Measurements from ENCODE around the gene LINGO4. TPM values are rescaled to one million over a fixed set of nuclear protein-coding genes. Genes with fewer than 3 reads are reported as not detected.

LINGO4 gene
- total RNA-seq, 3 donors from 2014 or later: 0.23 to 0.54 (median 0.24) TPM

- Histone ChIP-seq H3K36me3 (ENCODE audit: low read depth) (no peaks in the 10 kb centered on the region), H3K4me1 (ENCODE audit: low read depth) (no peaks in the 10 kb centered on the region), H3K9me3 (no peaks in the 10 kb centered on the region), H3K4me3 (no peak overlapping the region)
- ATAC-seq: no peak
- no peak for DNase-seq
- TF ChIP-seq, protein P1, sequence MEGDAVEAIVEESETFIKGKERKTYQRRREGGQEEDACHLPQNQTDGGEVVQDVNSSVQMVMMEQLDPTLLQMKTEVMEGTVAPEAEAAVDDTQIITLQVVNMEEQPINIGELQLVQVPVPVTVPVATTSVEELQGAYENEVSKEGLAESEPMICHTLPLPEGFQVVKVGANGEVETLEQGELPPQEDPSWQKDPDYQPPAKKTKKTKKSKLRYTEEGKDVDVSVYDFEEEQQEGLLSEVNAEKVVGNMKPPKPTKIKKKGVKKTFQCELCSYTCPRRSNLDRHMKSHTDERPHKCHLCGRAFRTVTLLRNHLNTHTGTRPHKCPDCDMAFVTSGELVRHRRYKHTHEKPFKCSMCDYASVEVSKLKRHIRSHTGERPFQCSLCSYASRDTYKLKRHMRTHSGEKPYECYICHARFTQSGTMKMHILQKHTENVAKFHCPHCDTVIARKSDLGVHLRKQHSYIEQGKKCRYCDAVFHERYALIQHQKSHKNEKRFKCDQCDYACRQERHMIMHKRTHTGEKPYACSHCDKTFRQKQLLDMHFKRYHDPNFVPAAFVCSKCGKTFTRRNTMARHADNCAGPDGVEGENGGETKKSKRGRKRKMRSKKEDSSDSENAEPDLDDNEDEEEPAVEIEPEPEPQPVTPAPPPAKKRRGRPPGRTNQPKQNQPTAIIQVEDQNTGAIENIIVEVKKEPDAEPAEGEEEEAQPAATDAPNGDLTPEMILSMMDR (IDR thresholded peaks at IDR 0.05): no peak
- intact Hi-C loops (cut with DNase I, micrococcal nuclease): no loop called here
Measured at GRCh38 chr1:151807131-151807530, 1.9 kb upstream of the LINGO4 start.

DNA sequence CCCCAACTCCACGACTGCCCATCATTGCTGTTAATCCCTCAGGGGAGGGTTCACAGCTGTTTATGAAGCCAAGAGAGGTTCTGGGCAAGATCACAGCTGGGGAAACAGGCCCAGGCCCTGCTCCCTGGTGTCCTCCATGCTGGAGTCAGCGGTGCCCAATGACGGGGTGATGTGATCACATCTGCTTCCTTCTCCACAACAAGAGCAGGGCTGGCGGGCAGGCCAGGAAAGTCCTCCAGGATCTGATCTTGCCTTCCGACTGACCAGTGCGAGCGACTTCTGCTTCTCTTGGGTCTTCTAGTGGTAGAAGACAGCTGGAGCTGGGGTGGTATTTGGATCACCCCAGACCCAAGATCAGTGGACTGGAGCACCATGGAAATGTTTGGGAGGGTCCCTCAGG lies 951 bp upstream of the LINGO4 start:
- intact Hi-C loops (cut with DNase I, micrococcal nuclease): no loop called here
- no peaks in the 10 kb centered on the region for H3K36me3 ChIP-seq (ENCODE audit: low read depth)
- ATAC-seq: no peak
- no peaks in the 10 kb centered on the region for H3K9me3 ChIP-seq
- no peak for DNase-seq
- TF ChIP-seq, protein P1 (IDR thresholded peaks at IDR 0.05): no peak
- H3K4me3 ChIP-seq: no peak overlapping the region
- no peaks in the 10 kb centered on the region for H3K4me1 ChIP-seq (ENCODE audit: low read depth)

DNA sequence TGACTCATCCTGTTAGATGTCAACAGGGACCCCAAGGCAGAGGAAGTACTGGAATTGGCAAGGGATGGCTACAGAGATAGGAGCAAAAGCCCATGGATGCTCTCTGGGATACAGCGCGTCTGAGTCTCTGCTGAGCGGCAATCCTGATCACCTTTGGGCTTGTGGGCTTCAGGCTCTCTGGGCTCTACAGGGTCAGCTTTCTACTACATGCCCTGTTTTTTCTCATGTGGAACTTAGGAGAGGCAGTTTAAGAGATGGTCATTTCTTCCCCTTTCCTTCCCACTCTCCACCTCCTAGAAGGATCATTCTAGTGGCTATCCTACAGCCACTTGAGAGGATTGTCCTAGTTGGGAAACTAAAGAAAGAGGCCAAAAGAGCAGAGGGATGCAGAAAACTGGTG lies 1.3 kb downstream of the LINGO4 start:
- ATAC-seq (no peak), DNase-seq (no peak)
- Histone ChIP-seq H3K4me1 (ENCODE audit: low read depth) (no peaks in the 10 kb centered on the region), H3K4me3 (no peak overlapping the region), H3K9me3 (no peaks in the 10 kb centered on the region), H3K36me3 (ENCODE audit: low read depth) (no peaks in the 10 kb centered on the region)
- intact Hi-C loops (cut with DNase I, micrococcal nuclease): no loop called here
- TF ChIP-seq, protein P1 (IDR thresholded peaks at IDR 0.05): no peak

- TF ChIP-seq, protein P1 (IDR thresholded peaks at IDR 0.05): no peak
- DNase-seq: no peak
- H3K9me3 ChIP-seq: no peaks in the 10 kb centered on the region
- H3K4me3 ChIP-seq: no peak overlapping the region
- intact Hi-C loops (cut with DNase I, micrococcal nuclease): no loop called here
- no peaks in the 10 kb centered on the region for H3K36me3 ChIP-seq (ENCODE audit: low read depth)
- ATAC-seq: no peak
- H3K4me1 ChIP-seq (ENCODE audit: low read depth): no peaks in the 10 kb centered on the region
Measured at GRCh38 chr1:151803164-151803563, 2.1 kb downstream of the LINGO4 start.

DNA sequence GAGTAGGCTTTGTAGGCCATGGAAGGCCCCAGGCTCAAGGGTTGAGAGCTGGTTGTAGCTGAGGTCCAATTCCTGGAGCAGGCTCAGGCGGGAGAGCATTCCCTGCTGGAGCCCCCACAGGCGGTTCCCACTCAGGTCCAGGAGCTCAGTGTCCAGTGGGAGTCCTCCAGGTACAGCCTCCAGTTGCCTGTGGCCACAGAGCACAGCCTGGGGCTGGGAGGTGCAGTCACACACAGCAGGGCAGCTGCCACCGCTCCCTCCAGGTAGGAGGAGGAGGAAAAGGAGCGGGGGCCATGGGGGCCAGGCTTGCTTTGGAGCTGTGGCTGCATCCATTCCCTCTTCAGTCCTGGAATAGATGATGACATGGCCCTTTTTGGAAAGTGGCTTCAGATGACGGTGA lies 2.8 kb downstream of the LINGO4 start:
- H3K36me3 ChIP-seq (ENCODE audit: low read depth): no peaks in the 10 kb centered on the region
- TF ChIP-seq, protein P1 (IDR thresholded peaks at IDR 0.05): no peak
- intact Hi-C loops (cut with DNase I, micrococcal nuclease): no loop called here
- no peaks in the 10 kb centered on the region for H3K9me3 ChIP-seq
- ATAC-seq (no peak), DNase-seq (no peak)
- no peak overlapping the region for H3K4me3 ChIP-seq
- H3K4me1 ChIP-seq (ENCODE audit: low read depth): no peaks in the 10 kb centered on the region

GRCh38 chr1:151801846-151802245 lies 3.4 kb downstream of the LINGO4 start:
- intact Hi-C loops (cut with DNase I, micrococcal nuclease): no loop called here
- no peak overlapping the region for H3K4me3 ChIP-seq
- DNase-seq (no peak), ATAC-seq (no peak)
- H3K9me3 ChIP-seq: no peaks in the 10 kb centered on the region
- no peaks in the 10 kb centered on the region for H3K36me3 ChIP-seq (ENCODE audit: low read depth)
- TF ChIP-seq, protein P1 (IDR thresholded peaks at IDR 0.05): no peak
- no peaks in the 10 kb centered on the region for H3K4me1 ChIP-seq (ENCODE audit: low read depth)
